ENCODE data around the gene GPBAR1.

Gene GPBAR1

DNA sequence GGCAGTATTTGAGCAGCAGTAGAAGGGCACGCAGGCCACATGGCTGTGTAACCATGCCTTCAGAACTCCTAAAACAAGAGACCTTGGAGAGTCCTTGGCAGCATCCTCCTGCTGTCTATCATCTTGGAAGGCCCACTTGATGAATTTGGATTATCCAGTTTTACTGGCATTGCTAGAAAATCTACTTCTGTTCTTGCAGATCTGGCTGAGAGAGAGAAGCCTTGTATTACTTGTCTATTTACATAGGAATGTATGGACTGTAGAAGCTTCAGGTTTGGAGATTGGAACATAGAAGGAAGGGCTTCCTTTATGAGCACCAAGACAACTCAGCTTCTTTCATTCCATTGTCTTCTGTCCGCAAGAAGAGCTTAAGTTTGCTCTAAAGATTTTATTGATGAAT, 16.1 kb upstream of the GPBAR1 start:
- no peak for DNase-seq (ENCODE audit: low spot score)

DNA sequence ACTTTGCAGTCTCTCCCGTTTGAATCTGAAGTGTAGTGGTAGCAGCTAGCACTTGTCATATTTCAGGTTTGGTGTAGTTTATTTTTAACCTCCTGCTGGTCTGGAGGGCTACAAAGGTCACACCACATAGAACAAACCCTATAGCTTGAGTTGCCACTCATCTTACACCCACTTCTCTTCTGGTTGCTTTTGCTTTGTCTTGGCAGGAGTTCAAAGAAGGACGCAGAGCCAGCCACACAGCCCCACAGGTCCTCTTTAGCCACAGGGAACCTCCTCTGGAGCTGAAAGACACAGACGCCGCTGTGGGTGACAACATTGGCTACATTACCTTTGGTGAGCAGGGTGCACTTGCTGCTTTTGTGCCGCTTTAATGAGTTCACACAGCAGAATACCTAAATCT, 15.6 kb upstream of the GPBAR1 start:
- DNase-seq (ENCODE audit: low spot score), result no peak

DNA sequence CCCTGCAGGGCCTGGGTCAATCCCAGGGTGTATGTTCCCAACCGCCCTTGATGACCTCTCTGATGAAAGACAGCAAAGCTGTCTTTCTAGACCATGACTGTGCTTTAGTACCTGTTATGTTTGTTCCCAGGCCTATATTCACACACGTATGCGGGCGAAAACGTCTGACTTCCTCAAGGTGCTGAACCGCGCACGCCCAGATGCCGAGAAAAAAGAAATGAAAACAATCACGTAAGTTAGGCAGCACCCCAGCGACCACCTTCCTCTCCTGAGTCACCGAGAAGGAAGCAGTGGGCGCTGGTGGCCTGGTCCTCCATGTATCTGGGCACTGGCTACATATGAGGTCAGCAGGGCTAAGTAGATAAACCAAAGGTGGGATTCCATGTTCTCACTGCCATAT, 11.1 kb upstream of the GPBAR1 start:
- DNase-seq (ENCODE audit: low spot score), result no peak

DNA sequence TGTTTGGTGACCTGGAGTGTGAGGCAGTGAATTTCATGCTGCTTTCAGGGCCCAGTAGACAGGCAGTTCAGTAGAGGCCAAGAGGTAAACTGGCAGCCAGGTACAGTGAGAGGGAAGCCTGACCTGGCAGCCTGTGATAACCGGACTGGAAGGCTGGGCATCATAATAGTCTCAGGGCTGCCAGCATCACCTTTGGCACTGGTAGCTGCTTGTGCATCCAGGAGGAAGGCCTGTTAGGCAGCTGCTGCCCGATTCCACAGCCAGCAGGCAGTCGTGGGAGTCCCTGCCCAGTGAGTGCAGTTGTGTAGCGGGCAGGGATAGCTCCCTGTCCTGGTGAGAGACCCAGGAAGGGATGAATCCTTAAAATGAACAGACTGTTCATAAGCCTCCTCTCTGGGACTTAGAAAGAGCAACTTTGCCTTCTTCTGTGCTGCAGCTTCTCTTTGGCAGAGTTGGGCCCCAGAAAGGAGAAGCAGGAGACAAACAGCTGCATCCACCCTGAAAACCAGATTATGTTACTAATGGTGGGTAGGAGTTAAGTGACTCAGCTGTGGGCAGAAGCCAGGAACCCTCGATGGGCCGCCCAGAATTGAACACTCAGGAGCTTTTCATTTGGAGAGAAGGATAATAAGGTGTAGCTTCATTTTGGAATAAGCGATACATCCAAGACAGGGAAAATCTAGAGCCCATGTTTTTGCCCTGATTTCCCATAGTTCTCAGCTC, 8.1 kb upstream of the GPBAR1 start:
- no peak for DNase-seq (ENCODE audit: low spot score)

DNA sequence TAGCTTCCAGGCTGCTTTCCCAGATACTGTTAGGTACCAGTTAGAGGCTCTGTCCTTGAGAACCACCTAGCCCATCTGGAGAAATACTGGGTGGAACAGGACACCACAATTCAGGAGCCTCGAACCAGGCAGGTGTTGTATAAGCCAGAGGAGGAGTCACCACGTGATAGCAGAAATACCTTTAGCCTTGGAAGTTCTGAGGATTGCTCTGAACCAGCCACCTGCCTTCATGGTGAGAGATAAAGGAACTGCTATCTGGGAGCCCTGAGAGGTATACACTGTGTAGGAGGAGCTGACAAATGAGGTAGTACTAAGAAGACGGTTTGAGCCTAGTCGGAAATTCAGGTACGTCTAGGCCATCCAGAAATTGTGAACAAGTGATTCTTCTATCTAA, 7.6 kb upstream of the GPBAR1 start:
- no peak for DNase-seq (ENCODE audit: low spot score)

DNA sequence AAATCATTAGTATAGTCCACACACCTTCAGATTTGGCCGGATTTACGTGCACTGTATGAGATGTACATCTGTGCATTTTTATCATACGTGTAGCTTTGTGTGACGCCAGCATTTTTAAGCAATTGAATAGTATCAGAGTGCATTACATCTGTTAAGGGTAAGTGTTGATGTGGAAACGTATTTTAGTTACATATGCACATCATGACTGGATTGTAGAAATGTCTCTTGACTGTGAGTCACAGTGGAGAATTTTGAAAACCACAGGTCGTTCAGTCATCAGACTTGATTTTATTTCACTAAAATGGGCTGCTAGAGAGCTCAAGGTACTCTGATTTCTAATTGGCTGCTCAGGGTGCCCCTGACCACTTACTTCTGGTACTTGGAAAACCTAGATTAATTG, 5.4 kb upstream of the GPBAR1 start:
- no peak for DNase-seq (ENCODE audit: low spot score)

DNA sequence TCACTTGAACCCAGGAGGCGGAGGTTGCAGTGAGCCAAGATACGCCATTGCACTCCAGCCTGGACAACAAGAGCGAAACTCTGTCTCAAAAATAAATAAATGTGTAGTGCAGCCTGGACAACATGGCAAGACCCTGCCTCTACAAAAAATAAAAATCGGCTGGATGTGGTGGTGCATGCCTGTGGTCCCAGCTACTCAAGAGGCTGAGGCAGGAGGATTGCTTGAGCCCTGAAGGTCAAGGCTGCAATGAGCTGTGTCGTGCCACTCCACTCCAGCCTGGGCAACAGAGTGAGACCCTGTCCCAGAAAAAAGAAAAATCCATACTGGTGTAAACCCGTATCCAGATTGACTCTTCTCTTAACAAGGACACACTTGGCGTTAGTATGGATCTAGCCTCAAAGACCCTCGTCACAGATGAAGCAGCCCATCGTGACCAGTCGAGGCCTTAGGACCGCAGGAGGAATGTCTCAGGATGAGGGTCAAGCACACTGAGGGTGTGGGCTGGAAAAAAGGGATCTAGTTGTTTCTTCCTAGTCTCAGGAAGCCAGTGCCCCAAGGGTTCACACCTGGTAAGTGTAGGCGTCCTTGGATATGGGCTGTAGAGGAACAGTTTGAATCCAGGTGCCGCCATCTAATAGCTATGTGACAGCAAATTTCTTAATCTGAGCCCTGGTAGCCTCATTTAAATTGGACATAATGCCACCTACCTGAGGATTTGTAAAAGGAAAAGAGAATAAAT, 4.0 kb upstream of the GPBAR1 start:
- DNase-seq (ENCODE audit: low spot score), result no peak

DNA sequence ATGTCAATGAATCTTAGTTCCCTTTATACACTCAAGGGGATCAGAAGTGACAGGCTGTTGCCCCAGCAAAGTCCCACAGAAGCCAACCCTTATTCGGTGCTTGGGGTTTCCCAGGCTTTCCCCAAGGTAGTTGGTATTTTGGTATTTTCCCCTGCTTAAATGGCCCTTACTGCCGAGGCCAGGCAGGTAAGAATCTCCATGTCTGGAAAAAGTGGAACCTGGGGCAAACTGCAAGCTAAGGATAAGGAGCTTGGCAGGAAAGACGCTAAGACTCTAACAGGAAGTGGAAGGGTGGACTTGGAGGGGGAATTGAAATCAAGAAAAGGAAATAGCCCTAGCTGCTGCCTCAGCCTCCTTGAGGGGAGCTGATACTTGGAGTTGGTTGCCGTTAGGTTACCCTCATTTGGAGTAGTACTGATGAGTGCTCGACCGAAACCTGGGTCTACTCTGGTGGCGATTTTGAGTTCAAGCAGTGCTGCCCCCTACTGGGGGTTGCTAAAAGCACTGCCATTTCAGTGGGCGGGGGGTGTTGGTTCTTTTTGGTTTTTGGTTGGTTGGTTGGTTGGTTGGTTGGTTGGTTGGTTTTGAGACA, 3.3 kb upstream of the GPBAR1 start:
- peak; percentile 72 for DNase-seq (ENCODE audit: low spot score)

DNA sequence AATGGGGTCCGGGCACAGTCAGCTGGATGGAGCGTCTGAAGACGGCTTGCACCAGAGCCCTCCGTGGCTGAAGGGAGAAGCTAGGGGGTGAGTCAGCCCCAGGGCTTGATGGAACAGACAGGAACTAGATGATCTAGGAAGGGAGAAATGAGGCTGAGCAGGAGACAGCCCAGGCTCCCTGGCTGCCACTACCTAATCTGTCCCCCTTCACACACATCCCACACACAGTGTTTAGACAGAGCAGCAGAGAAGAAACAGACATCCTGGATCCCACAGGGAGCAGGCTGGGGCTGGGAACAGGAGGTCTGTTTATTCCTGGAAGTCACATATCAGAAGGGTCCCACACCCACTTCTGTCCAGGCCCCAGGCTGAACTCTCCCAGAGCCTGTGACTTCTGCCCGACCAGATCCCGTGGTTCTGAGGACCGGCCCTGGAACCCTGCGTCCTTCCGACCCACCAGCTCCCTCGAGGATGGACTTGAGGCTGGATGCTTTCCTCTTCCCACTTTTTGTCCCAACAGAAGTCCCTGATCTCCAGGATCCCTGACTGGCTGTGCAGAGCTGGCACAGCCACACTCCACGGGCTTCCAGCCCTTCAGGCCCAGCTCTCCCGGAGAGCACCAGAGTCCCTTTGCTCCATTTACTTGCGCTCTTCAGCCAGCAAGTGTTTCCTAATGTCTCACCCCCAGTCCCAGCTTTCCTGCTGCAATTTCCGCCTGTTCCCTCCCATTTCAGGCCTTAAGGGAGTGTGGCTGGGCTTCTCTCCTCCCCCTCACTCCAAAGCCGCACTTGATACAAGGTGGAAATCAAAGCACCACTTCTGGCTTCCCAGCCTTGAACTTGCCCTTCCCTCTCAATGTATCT, 1.5 kb upstream of the GPBAR1 start:
- DNase-seq (ENCODE audit: low spot score), result no peak

DNA sequence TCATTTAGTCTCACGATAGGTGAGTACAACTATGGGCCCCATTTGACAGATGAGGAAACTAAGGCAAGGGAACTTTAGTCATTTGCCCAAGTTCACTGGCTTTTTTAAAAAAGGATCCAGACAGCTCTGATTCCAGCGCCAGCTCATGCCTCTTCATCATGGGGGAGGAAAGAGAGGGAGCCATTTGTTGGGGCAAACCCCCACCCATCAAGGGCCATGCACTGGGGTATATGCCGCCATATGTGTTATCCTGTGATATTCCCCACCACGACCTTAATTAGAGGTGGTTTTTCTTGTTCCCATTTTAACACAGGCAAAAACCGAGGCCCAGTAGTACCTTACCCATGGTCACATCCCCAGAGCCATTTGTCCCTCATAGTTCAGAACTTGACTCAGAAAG, 649 bp upstream of the GPBAR1 start:
- DNase-seq (ENCODE audit: low spot score), result no peak

DNA sequence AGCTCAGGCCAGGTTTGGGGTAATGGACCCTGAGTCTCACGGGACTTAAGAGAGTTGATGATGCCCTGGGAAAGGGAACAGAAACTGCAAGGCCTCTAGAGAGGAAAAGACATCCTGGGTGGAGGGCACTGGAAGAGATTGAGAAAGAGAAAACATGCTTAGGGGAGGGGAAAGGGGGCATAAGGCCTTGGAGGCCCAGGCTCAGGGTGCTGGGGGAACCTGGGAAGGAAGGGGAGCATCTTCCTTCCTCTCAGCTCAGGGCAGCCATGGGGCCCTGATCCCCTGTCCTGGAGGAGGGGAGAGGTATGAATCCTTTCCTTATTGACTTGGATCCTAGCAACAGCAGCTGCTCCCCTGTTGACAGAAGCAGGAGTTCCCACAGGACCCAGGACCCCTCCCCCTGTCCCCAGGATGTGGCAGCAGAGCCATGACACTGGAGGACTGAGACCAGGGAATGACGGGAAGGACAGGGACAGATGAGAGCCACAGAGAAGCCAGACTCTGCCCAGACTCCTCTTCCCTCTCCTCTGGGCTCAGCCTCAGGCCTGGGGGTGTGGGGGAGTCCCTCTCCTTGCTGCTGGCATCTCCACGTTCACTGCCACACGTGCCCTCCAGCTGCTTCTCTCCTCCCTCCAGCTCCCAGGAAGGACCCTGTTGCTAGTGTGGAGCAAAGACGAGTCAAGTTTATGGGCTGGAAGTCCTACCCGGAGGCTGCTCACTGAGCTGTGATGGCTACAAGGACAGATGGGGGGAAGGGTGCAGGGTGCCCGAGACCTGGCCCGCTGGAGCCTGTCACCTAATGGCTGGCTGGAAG, 815 bp downstream of the GPBAR1 start:
- DNase-seq (ENCODE audit: low spot score), result no peak

DNA sequence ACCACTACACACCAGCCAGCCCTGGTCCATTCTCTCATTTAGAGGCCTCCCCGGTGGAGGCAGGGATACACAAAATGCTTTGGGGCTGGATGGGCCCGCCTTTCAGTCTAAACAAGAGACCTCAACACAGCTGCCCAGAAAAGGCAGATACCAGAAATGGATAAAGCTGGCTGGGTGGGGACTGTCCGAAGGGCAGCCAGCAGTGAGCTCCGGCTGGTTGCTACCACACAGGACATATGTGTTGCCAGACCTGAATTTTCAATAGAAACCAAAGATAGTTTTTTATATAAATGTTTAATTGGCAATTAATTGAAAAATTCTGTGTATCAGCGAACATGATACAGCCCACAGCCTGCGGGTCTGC, 1.4 kb downstream of the GPBAR1 start:
- DNase-seq (ENCODE audit: low spot score), result no peak

DNA sequence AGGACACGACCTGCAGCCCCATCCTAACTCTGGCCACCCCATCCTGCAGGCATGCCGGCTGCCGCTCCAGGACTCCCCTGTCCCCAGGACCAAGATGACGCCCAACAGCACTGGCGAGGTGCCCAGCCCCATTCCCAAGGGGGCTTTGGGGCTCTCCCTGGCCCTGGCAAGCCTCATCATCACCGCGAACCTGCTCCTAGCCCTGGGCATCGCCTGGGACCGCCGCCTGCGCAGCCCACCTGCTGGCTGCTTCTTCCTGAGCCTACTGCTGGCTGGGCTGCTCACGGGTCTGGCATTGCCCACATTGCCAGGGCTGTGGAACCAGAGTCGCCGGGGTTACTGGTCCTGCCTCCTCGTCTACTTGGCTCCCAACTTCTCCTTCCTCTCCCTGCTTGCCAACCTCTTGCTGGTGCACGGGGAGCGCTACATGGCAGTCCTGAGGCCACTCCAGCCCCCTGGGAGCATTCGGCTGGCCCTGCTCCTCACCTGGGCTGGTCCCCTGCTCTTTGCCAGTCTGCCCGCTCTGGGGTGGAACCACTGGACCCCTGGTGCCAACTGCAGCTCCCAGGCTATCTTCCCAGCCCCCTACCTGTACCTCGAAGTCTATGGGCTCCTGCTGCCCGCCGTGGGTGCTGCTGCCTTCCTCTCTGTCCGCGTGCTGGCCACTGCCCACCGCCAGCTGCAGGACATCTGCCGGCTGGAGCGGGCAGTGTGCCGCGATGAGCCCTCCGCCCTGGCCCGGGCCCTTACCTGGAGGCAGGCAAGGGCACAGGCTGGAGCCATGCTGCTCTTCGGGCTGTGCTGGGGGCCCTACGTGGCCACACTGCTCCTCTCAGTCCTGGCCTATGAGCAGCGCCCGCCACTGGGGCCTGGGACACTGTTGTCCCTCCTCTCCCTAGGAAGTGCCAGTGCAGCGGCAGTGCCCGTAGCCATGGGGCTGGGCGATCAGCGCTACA, 2.1 kb downstream of the GPBAR1 start:
- DNase-seq (ENCODE audit: low spot score), result peak; percentile 41

DNA sequence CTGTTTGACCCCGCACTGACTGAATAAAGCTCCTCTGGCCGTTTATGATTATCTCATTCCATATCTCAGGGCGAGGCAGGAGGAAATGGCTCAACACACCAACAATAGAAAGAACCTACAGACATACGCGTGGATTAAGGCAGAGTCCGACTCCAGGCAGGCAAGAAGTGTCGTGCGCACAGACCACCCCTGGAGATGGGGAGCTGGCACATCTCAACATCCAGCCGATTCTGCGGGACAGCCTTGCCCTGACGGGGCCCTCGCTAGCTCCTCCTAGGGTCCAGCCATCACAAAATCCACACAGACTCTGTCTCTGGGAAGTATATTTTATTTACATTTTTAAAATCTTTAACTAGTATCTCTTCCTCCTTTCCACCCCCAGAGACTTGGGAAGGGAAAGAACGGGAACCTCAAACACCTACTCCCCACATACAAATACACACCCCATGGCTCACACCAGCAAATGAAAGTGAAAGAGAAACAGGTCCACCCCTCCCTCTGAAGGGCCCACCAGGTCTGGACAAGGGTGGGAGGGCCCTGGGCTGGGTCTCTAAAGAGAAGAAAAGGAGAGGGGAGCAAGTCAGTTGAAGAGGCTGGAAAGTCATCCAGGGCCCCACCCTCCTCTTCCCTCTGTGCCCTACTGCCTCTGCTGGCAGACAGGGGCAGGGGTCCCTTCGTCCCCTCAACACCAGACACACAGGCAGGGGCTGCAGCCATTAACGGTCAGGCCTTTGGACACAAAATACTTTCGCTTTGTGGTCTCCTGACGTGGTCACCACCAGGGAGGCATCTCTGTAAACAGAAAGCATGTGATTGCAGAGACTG, 3.2 kb downstream of the GPBAR1 start:
- peak; percentile 37 for DNase-seq (ENCODE audit: low spot score)

DNA sequence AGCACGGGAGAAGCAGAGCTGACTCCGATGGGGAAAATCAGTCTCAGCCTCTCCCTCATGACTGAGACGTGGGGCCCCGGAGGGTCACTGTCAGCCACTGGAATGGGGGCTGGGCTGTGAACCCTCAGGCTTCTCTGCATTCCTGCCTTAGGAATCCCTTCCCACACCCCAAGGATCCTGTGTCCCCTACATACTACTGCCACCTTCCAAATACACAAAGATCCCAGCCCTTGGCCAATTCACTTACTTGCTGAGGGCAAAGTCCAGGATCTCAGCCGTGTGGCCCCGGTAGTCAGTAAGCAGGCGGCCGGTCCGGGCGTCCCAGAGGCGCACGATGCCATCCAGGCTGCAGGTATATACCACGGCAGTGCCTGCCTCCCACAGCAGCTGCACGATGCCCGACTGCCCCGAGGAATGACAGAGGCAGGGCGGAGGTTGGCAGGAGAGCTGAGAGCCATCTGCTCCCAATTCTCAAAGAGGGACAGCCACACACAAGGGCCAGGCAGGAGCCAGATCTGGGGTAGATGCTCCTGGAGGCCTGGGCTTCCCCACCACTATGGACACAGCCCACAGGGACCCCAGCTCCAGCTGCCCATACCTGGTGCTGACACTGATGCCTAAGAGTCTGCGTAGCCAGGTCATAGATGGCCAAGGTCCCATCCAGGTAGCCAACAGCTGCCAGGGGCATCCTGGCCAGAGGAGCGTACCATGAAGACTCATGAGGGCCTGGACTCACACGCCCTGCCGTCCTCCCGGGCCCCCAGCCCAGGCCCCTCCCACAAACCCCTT, 4.2 kb downstream of the GPBAR1 start:
- peak; percentile 42 for DNase-seq (ENCODE audit: low spot score)

DNA sequence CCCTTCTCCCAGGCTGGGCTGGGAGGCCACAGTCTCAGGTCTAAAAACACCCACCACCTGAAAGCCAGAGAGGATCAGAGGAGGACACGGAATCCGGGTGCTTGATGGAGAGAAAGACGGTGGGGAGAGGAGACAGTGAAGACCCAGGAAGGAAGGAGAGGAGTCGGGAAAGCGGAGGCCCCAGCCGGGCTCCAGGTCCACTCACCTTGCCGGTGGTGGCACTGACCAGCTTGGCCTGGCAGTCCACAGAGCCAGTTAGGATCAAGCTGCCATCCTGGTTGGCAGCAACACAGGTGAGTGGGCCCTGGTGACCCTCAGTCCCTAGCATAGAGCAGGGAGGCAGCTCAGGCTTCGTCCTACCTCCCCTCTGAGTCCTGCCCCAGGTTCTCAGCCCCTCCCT, 4.8 kb downstream of the GPBAR1 start:
- no peak for DNase-seq (ENCODE audit: low spot score)

DNA sequence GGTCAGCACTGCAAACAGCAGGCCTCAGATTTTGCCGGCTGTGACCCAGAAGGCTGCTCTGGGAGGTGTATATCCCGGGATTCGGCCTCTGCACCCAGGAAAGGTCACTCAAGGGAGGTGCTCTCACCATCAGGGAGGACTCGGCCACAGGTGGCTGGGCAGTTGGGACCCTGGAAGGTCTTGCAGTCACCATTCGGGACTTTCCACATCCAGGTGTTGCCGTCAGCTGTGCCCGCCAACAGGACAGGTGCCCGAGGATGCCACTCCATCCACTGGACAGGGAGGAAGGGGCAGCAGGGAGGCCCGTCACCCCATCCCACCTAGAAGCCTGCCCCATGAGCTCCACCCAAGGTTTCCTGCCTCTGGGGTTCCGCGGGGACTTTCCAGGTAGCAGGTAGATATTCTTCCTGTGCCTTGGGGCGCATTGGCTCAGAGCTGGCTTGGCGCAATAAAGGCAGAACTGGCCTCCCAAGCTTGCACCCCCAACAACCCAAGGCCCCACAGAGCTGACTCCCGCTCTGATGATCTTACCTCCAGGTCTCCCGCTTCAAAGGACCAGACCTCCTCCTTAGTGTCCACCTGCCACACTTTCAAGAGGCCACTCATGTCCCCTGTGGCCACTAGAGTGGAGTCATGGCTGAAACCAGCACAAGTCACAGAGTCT, 5.6 kb downstream of the GPBAR1 start:
- DNase-seq (ENCODE audit: low spot score), result no peak

DNA sequence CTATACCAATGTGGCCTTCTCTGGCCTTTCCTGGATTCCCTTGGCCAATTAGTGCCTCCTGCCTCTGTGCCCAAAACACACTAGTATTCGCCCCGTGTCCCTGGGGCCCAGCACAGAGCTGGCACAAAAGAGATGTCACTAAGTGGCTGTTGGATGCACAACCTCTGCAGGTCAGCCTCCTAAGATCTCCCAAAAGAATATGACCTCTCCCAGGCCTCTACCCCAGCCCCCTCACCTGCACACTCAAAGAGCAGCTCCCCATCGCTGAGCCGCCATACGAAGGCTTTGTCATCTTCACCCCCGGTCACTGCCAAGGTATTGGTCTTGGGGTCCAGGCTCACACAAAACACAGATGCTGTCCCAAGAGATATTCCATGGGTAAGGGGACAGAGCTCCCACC, 6.4 kb downstream of the GPBAR1 start:
- no peak for DNase-seq (ENCODE audit: low spot score)
